GM23338 (cell line): Measurements from ENCODE around the gene SGK1. TPM values are rescaled to one million over a fixed set of nuclear protein-coding genes. Genes with fewer than 3 reads are reported as not detected.

ENCODE experiments used
- ATAC-seq: fragments of 200-7000 bp; cut with Tn5 transposase; 3 replicates; pipeline ENCODE4 v1.9.1; 2020
- DNase-seq: peaks from one replicate; pipeline ENCODE4 v3.0.0-alpha.2; 2015; ENCODE audit warnings: low spot score
- H2AFZ ChIP-seq: fragments of 200-600 bp; sonication (generic); 2 replicates; pipeline ENCODE4 v1.8.0; 2016; ENCODE audit warnings: antibody characterized with exemption, mild to moderate bottlenecking, moderate library complexity
- H3F3A ChIP-seq: fragments of 200-600 bp; sonication (generic); replicated peaks from 2 replicates; pipeline ENCODE4 v1.8.0; 2017; ENCODE audit warnings: antibody characterized with exemption, mixed run types, low read depth
- H3K27ac ChIP-seq: fragments of 200-600 bp; sonication (generic); 2 replicates; pipeline ENCODE4 v1.6.1; 2016; ENCODE audit warnings: low read depth
- H3K27me3 ChIP-seq: fragments of 200-600 bp; sonication (generic); 2 replicates; pipeline ENCODE4 v1.8.0; 2016; ENCODE audit warnings: mild to moderate bottlenecking, mixed run types, moderate library complexity; ENCODE audit not compliant: insufficient read depth
- H3K36me3 ChIP-seq: fragments of 200-600 bp; sonication (generic); 2 replicates; pipeline ENCODE4 v1.8.0; 2016; ENCODE audit warnings: mild to moderate bottlenecking; ENCODE audit not compliant: insufficient read depth
- H3K4me1 ChIP-seq: fragments of 200-600 bp; sonication (generic); 2 replicates; pipeline ENCODE4 v1.8.0; 2016; ENCODE audit warnings: mild to moderate bottlenecking, moderate library complexity; ENCODE audit not compliant: insufficient read depth
- H3K4me2 ChIP-seq: fragments of 200-600 bp; sonication (generic); 2 replicates; pipeline ENCODE4 v1.7.1; 2017; ENCODE audit warnings: mixed run types
- H3K4me3 ChIP-seq: fragments of 200-600 bp; sonication (generic); 2 replicates; pipeline ENCODE4 v1.6.1; 2016; ENCODE audit warnings: mixed run types
- H3K79me2 ChIP-seq: fragments of 200-600 bp; sonication (generic); replicated peaks from 2 replicates; pipeline ENCODE4 v1.8.0; 2017; ENCODE audit warnings: mild to moderate bottlenecking; ENCODE audit not compliant: insufficient read depth
- H3K9me2 ChIP-seq: fragments of 200-600 bp; sonication (generic); 2 replicates; pipeline ENCODE4 v1.8.0; 2017; ENCODE audit not compliant: insufficient read depth
- H4K20me1 ChIP-seq: fragments of 200-600 bp; sonication (generic); replicated peaks from 2 replicates; pipeline ENCODE4 v1.8.0; 2017; ENCODE audit warnings: mild to moderate bottlenecking; ENCODE audit not compliant: insufficient read depth
- H3K27ac Mint-ChIP-seq: 2 replicates; pipeline ENCODE4 v1.8.0; 2020; ENCODE audit warnings: inconsistent platforms, mild to moderate bottlenecking, moderate library complexity, mixed read lengths
- H3K27me3 Mint-ChIP-seq: 3 replicates; pipeline ENCODE4 v1.8.0; 2022; ENCODE audit warnings: low read depth, mild to moderate bottlenecking, moderate library complexity, mixed read lengths, inconsistent platforms; ENCODE audit not compliant: insufficient read depth, poor library complexity
- H3K36me3 Mint-ChIP-seq: 3 replicates; pipeline ENCODE4 v1.8.0; 2021; ENCODE audit warnings: low read depth, mild to moderate bottlenecking, inconsistent platforms, moderate library complexity, mixed read lengths
- H3K4me1 Mint-ChIP-seq: 3 replicates; pipeline ENCODE4 v1.8.0; 2020; ENCODE audit warnings: mild to moderate bottlenecking, inconsistent platforms, mixed read lengths
- H3K4me3 Mint-ChIP-seq: 3 replicates; pipeline ENCODE4 v1.8.0; 2021; ENCODE audit warnings: moderate library complexity, mild to moderate bottlenecking, inconsistent platforms, mixed read lengths
- H3K9me3 Mint-ChIP-seq: 3 replicates; pipeline ENCODE4 v1.8.0; 2020; ENCODE audit warnings: moderate library complexity, mild to moderate bottlenecking, inconsistent platforms, mixed read lengths
- CREB1 ChIP-seq: fragments of 250-450 bp; sonication (Bioruptor Pico); IDR thresholded peaks from 2 replicates; pipeline ENCODE4 v1.5.0; 2020; ENCODE audit warnings: low read depth, mild to moderate bottlenecking, moderate library complexity
- CTCF ChIP-seq, 2 experiments: fragments of 200-600 bp in 1 of 2; sonication (generic) in 1 of 2; conservative IDR thresholded peaks; 2 replicates each; pipeline versions ENCODE4 v1.5.1 to v1.6.1; 2016 to 2017; ENCODE audit warnings: antibody characterized with exemption in 2 of 2, low read depth in 2 of 2, mild to moderate bottlenecking in 2 of 2, moderate library complexity in 1 of 2
- ETS1 ChIP-seq: IDR thresholded peaks from 2 replicates; pipeline ENCODE4 v1.6.1; 2016; ENCODE audit warnings: antibody characterized with exemption
- EZH2 ChIP-seq: fragments of 200-600 bp; sonication (generic); IDR thresholded peaks from one replicate; pipeline ENCODE4 v1.8.0; 2017; ENCODE audit warnings: antibody characterized with exemption, mild to moderate bottlenecking, low read depth; ENCODE audit not compliant: unreplicated experiment
- EZH2phosphoT487 ChIP-seq: fragments of 200-600 bp; sonication (generic); IDR thresholded peaks from one replicate; pipeline ENCODE4 v1.8.1; 2018; ENCODE audit warnings: antibody characterized with exemption; ENCODE audit not compliant: unreplicated experiment
- JUNB ChIP-seq: IDR thresholded peaks from one replicate; pipeline ENCODE4 v1.6.1; 2016; ENCODE audit warnings: antibody characterized with exemption; ENCODE audit not compliant: unreplicated experiment
- NANOG ChIP-seq: IDR thresholded peaks from 2 replicates; pipeline ENCODE4 v1.6.1; 2016; ENCODE audit warnings: antibody characterized with exemption, borderline replicate concordance
- POLR2AphosphoS5 ChIP-seq: IDR thresholded peaks from 2 replicates; pipeline ENCODE4 v1.6.1; 2016; ENCODE audit warnings: antibody characterized with exemption, low read depth
- REST ChIP-seq: IDR thresholded peaks from one replicate; pipeline ENCODE4 v1.6.1; 2018; ENCODE audit warnings: antibody characterized with exemption; ENCODE audit not compliant: unreplicated experiment
- STAT1 ChIP-seq: IDR thresholded peaks from one replicate; pipeline ENCODE4 v1.6.1; 2016; ENCODE audit warnings: antibody characterized with exemption; ENCODE audit not compliant: unreplicated experiment
- ZNF114 ChIP-seq: fragments of 250-450 bp; sonication (Bioruptor Pico); IDR thresholded peaks from 2 replicates; pipeline ENCODE4 v1.5.0; 2020; ENCODE audit warnings: mild to moderate bottlenecking, moderate library complexity
- ZNF331 ChIP-seq: fragments of 250-450 bp; sonication (Bioruptor Pico); IDR thresholded peaks from 2 replicates; pipeline ENCODE4 v1.5.0; 2020; ENCODE audit warnings: low read depth, mild to moderate bottlenecking, moderate library complexity
- ZNF462 ChIP-seq: fragments of 250-450 bp; sonication (Bioruptor Pico); IDR thresholded peaks from 2 replicates; pipeline ENCODE4 v1.5.0; 2020; ENCODE audit warnings: mild to moderate bottlenecking, moderate library complexity
- polyA plus RNA-seq: library from polyadenylated mRNA; unstranded; fragments of >200 nt; fragmentation: Nextera tagmentation; extraction: Ambion mirVana; gene quantifications from 2 replicates; pipeline ENCODE4 v1.2.1, GENCODE V29; 2016
- total RNA-seq: library from RNA; depleted of rRNA; stranded (reverse); fragments of >200 nt; shearing (Covaris generic); gene quantifications from 2 replicates; pipeline ENCODE4 v1.2.3, GENCODE V29; 2014

The SGK1 gene
- total and polyA plus RNA-seq, 2 experiments from 2014 or later, result 16.3 to 37.2 TPM

GRCh38 chr6:134145786-134146185, 172.1 kb downstream of the SGK1 start:
- Histone ChIP-seq H3K79me2 (no peaks in the 10 kb centered on the region), H3K36me3 (no peaks in the 10 kb centered on the region), H2AFZ (no peak overlapping the region), H3K4me2 (no peak overlapping the region), H3K27me3 (no peaks in the 10 kb centered on the region), H4K20me1 (no peaks in the 10 kb centered on the region), H3K27ac (no peak overlapping the region), H3K9me2 (no peaks in the 10 kb centered on the region), H3K4me3 (no peak overlapping the region), H3F3A (no peaks in the 10 kb centered on the region), H3K4me1 (no peaks in the 10 kb centered on the region)
- Mint-ChIP-seq H3K27me3 (peaks cover 2% of the 10 kb centered on the region), H3K9me3 (no peaks in the 10 kb centered on the region), H3K36me3 (no peaks in the 10 kb centered on the region), H3K27ac (no peak overlapping the region), H3K4me3 (no peak overlapping the region), H3K4me1 (peaks cover 14% of the 10 kb centered on the region)
- TF ChIP-seq NANOG (no peak), EZH2phosphoT487 (no peak), ZNF331 (CRISPR knock-in tag) (no peak), ETS1 (no peak), REST (no peak), POLR2AphosphoS5 (no peak), CREB1 (no peak), ZNF462 (CRISPR knock-in tag) (no peak), CTCF (conservative IDR thresholded peaks at IDR 0.05; ENCODE audit: low read depth in 2 of 2) (no peak), EZH2 (no peak), ZNF114 (CRISPR knock-in tag) (no peak), JUNB (no peak), STAT1 (no peak)
- peak; percentile 72 for ATAC-seq
- peak; percentile 42 for DNase-seq
